ENCODE results near the gene CCDC7.
"Not testable (repeated sequence)": the region's sequence is repeated elsewhere in the genome, so short reads cannot be mapped to it uniquely, and the experiment has no call there.

CCDC7 gene

GRCh38 chr10:32454148-32454547 is 8.2 kb downstream of the CCDC7 start:
- DNase-seq (ENCODE audit: low spot score) = no peak

GRCh38 chr10:32459051-32459698 is 13.2 kb downstream of the CCDC7 start:
- DNase-seq (ENCODE audit: low spot score) = no peak

- no peak for DNase-seq (ENCODE audit: low spot score)
These were observed 15.3 kb downstream of the CCDC7 start for GRCh38 chr10:32461203-32461602.

- no peak for DNase-seq (ENCODE audit: low spot score)
These were observed 25.3 kb downstream of the CCDC7 start for GRCh38 chr10:32471232-32471631.

GRCh38 chr10:32477499-32477898 is 31.6 kb downstream of the CCDC7 start:
- DNase-seq (ENCODE audit: low spot score) = no peak

GRCh38 chr10:32481606-32482005 is 35.7 kb downstream of the CCDC7 start:
- DNase-seq (ENCODE audit: low spot score) = no peak

- not testable (repeated sequence) for DNase-seq (ENCODE audit: low spot score)
These were observed 37.1 kb downstream of the CCDC7 start for GRCh38 chr10:32483019-32483502.

GRCh38 chr10:32488038-32488437 is 42.1 kb downstream of the CCDC7 start:
- DNase-seq (ENCODE audit: low spot score) = not testable (repeated sequence)

GRCh38 chr10:32489158-32489557 is 43.2 kb downstream of the CCDC7 start:
- no peak for DNase-seq (ENCODE audit: low spot score)

GRCh38 chr10:32489901-32490300 is 44.0 kb downstream of the CCDC7 start:
- DNase-seq (ENCODE audit: low spot score) = no peak

GRCh38 chr10:32494562-32494961 is 48.6 kb downstream of the CCDC7 start:
- DNase-seq (ENCODE audit: low spot score) = not testable (repeated sequence)

GRCh38 chr10:32500136-32500535 is 54.2 kb downstream of the CCDC7 start:
- DNase-seq (ENCODE audit: low spot score) = not testable (repeated sequence)

GRCh38 chr10:32501906-32502305 is 56.0 kb downstream of the CCDC7 start:
- no peak for DNase-seq (ENCODE audit: low spot score)

- DNase-seq (ENCODE audit: low spot score) = not testable (repeated sequence)
These were observed 60.0 kb downstream of the CCDC7 start for GRCh38 chr10:32505762-32506420.

GRCh38 chr10:32511599-32511998 is 65.7 kb downstream of the CCDC7 start:
- DNase-seq (ENCODE audit: low spot score) = no peak

- no peak for DNase-seq (ENCODE audit: low spot score)
These were observed 70.9 kb downstream of the CCDC7 start for GRCh38 chr10:32516567-32517495.

- no peak for DNase-seq (ENCODE audit: low spot score)
These were observed 84.3 kb downstream of the CCDC7 start for GRCh38 chr10:32530231-32530630.

GRCh38 chr10:32538256-32538655 is 92.3 kb downstream of the CCDC7 start:
- DNase-seq (ENCODE audit: low spot score) = no peak

GRCh38 chr10:32540691-32541470 is 94.9 kb downstream of the CCDC7 start:
- no peak for DNase-seq (ENCODE audit: low spot score)

GRCh38 chr10:32548208-32548607 is 102.3 kb downstream of the CCDC7 start:
- DNase-seq (ENCODE audit: low spot score) = no peak

- no peak for DNase-seq (ENCODE audit: low spot score)
These were observed 110.9 kb downstream of the CCDC7 start for GRCh38 chr10:32556783-32557395.
